Putamen (tissue), 1 donor: Measurements from ENCODE around the gene STIM2.
"Not testable (repeated sequence)": the region's sequence is repeated elsewhere in the genome, so short reads cannot be mapped to it uniquely, and the experiment has no call there.

Experiments used
- DNase-seq: peaks from one replicate; pipeline ENCODE4 v3.0.0-alpha.2; 2016; ENCODE audit warnings: low spot score

The STIM2 gene

DNA sequence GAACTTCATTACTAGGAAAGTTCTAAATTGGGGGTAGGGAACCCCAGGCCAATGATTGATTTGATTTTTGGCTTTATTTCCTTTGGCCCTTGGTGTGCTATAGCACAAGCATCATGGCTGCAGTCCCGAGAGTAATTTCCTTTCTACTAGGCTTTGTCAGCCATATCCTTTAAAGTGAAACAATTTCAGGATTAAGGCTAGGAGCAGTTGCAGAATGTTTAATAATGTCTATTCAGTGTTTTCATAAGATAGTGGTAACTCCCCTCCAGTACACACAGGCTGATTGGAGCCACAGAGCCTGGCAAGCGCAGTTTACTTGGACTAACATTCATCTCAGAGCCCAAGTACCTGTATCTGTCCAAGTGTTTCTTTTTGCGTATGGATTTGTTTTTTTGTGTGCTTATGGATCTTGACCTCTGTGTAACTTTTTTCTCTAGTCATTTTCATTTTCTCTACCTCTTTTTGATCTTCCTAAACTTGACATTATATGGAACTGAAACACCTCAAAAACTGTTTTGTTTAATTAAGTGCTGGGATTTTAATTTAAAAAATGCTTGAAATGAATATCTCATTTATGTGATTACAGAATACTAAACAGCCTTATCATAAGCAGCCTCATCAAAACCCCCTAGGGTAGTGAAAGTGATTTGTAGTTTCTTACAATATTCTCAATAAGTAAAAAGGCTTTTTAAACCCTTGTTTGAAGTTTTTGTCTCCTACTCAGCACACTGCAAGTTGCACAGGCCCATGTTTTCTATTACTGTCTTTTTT, 7.5 kb downstream of the STIM2 start:
- no peak for DNase-seq

- no peak for DNase-seq
These were observed 10.1 kb downstream of the STIM2 start for GRCh38 chr4:26870576-26871262.

DNA sequence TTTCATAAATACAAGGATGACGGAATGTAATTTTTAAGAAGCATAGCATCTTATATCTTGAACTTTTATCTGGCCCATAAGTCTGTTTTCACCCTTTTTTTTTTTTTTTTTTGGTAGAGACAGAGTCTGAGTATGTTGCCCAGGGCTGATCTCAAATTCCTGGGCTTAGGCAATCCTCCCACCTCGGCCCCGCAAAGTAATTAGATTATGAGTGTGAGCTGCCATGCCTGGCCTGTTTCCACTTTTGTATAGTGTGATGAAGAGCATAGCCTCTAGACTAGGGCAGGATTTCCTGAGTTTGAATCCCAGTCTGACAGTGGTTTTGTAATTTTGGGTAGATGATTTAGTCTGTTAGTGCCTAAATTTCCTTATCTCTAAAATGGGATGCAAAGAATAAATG, 11.0 kb downstream of the STIM2 start:
- no peak for DNase-seq

DNA sequence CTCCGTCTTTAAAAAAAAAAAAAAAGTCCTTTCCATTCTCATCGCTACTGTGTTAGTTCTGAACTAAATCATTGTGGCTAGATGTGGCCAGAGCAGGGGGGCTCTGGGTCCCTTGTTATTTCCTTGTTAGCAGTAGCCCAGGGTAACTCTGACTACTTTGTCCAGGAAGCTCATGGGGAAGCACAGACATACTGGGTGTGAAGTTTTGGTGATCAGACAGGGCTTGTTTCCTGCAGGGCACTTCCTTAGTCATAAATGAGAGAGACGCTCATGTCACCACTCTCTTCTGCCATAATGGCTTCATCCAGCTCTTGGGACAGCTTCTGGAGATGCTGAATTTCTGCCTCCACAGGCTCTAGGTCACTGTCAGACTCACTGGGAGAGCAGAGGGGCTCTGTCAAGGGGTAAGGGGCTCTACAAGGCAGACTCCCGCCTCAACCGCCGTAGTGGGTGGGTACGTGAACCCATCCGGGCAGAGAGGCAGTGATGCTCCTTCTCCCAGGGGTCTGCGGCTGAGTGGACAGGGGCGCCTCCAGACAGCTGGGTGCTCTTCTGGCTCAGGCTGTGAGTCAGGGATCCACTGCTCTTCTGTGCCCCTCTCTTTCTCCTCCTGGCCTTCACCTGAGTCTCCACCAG, 12.9 kb downstream of the STIM2 start:
- no peak for DNase-seq

DNA sequence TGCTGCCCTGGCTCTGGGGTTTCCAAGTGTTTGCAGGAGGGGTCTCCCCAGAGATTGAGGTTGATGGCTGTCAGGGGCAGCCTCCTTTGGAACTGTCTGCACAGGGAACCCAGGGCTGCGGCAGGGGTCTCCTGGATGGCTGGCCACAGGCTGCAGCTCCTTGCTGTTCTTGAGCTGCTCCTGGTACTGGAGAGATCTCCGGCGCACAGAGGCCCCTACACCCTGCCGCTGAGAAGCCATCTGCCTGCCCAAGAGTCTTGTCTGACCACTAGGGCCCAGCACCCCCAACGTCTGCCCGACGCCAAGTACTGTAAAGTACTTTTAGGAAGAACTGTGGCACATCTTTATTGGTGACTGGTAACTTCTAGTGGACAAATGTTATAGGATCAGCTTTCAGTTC, 13.5 kb downstream of the STIM2 start:
- DNase-seq: no peak

DNA sequence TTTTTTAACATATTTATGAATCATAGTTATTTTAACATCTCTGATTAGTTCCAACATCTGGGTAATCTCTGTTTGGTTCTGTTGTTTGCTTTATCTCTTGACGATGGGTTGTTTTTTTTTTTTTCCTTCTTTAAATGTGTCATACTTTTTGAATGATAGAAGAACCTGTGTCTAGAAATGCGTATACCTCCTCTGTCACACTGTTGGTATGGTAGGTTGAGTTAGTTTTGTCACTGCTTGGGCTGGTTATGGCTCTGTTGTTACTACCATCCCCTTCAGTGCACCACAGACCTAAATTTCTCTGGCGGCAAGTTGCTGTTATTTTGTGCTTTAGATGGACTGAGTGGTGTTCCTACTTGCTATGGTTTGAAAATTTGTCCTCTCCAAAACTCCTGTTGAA, 16.8 kb downstream of the STIM2 start:
- DNase-seq: no peak

- no peak for DNase-seq
These were observed 17.3 kb downstream of the STIM2 start for GRCh38 chr4:26877961-26878360.

GRCh38 chr4:26878794-26879391, 18.3 kb downstream of the STIM2 start:
- no peak for DNase-seq

- DNase-seq: no peak
These were observed 19.2 kb downstream of the STIM2 start for GRCh38 chr4:26879805-26880204.

DNA sequence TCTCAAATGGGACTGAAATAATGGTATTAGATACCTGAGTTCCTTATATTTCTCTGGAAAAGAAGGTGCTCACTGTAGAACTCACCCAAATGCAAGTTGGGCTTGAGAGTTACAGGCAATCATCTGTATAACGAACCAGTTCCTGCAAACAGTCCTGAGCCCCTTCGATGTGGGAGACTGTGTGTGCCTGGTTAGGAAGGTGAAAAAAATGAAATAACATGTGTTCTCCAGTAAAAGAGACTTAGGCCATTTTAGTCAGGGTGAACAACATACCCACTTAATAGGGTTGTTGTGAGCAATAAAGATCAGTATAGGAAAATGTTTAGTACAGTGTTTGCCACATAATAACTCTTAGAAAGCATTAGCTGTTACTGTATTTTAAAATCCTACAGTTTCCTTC, 23.4 kb downstream of the STIM2 start:
- DNase-seq: no peak

- no peak for DNase-seq
These were observed 23.9 kb downstream of the STIM2 start for GRCh38 chr4:26884486-26884988.

DNA sequence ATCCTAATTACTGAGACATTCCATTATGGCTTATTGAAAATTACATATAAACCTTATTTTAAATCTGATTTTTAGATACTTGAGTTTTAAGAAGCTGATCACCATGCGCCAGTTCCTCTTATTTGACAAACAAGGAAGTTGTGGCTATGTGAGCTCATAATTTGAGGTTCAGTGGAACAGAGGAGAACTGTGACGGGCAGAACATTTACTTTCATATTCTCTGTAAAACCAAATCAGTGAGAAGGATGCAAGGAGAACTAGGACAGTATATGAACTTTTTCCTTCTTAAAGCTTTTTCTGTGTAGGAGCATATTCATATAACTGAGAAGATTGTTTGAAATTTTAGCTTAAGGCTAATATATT, 25.3 kb downstream of the STIM2 start:
- peak; percentile 16 for DNase-seq

DNA sequence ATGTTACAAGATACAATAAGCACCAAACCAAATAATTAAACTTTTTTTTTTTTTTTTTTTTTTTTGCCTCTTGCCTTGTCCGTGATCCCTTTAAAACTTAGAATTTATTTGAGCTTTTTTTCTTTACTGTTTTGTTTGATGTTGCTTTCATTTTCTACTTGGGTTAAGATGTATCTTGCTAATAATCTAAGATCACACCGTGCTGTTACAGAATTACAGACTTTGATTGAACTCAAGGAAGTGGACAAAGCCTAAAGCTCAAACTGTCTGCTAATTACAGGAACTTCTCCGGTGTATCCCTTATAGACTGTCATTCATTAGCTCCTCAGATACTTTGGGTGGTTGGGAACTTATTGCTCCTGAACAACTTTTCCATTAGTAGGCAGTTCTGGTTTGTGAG, 26.5 kb downstream of the STIM2 start:
- DNase-seq: no peak

DNA sequence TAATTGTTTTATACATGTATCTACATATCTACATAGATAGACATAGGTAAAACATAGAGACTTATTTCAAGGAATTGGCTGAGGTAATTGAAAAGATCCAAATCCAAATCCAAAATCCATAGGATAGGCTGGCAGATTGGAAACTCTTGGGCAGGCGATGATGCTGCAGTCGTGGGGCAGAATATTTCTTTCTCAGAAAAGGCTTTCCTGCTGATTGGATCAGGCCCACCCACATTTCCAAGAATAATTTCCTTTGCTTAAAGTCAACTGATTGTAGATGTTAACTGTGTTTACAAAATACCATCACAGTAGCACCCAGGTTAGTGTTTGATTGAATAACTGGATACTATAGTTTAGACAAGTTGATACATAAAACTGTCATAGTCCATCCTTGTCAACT, 27.2 kb downstream of the STIM2 start:
- no peak for DNase-seq

DNA sequence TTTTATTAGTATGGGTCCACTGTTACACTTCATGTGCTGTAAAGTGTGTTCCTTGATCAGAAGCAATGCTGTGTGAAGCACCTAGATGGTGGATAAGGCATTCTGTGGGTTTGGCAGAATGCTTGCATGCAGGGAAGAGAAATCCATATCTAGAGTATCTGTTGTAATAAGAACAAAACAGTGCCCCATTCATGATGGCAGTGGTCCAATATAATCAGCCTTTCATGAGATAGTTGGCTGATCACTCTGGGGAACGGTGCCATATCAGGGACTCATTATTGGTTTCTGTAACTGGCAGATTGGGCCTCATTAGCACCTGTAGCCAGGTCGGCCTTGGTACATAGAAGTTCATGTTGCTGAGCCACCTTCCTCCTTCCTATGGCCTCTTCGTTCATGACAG, 28.7 kb downstream of the STIM2 start:
- DNase-seq: no peak

GRCh38 chr4:26891054-26891453, 30.4 kb downstream of the STIM2 start:
- no peak for DNase-seq

DNA sequence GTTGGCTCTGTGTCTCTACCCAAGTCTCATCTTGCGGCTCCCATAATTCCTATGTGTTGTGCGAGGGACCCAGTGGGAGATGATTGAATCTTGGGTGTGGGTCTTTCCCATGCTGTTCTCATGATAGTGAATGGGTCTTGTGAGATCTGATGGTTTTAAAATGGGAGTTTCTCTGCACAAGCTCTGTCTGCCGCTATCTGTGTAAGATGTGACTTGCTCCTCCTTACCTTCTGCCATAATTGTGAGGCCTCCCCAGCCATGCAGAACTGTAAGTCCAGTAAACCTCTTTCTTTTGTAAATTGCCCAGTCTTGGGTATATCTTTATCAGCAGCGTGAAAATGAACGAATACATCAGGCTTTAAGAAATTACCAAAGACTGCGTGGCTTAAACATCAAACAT, 31.2 kb downstream of the STIM2 start:
- no peak for DNase-seq

GRCh38 chr4:26892480-26893150, 32.0 kb downstream of the STIM2 start:
- no peak for DNase-seq

DNA sequence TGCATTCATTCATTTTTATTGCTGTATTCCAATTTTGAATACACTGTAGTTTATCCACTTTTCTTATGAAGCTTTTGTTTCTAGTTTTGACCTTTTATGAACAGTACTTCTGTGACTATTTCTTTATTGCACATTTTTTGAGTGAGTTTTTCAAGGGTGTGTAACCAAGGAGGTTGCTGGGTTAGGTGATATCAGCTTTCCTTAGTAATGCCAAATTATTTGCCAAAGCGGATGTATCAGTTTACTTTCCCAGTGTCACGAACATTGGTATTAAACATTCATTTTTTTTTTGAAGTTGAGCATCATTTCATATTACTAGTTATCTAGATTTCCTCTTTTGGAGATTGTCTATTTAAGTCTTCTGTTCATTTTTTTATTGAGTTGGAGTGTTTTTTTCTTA, 32.9 kb downstream of the STIM2 start:
- DNase-seq: no peak

GRCh38 chr4:26894881-26895280, 34.2 kb downstream of the STIM2 start:
- not testable (repeated sequence) for DNase-seq

DNA sequence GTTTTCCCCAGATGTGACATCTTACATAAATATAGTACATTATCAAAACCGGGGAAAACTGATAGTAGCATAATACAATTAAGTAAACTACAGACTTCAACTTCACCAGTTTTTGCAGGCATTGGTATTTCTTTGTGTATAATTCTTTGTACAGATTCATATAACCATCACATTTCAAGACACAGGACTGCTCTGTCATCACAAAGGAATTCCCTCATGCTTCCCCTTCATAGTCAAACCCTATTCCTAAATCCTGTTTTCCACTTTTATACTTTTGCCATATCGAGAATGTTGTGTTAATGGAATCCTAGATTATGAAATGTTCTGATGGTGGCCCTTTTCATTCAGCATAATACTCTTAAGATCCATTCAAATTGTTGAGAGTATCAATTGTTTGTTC, 36.0 kb downstream of the STIM2 start:
- DNase-seq: no peak

- no peak for DNase-seq
These were observed 39.4 kb downstream of the STIM2 start for GRCh38 chr4:26899991-26900390.
